ENCODE results near the gene CFAP69. TPM values are rescaled to one million over a fixed set of nuclear protein-coding genes. Genes with fewer than 3 reads are reported as not detected.
A peak's percentile ranks its signal among the peaks of the same experiment; 100 is the strongest.
"Not testable (repeated sequence)": the region's sequence is repeated elsewhere in the genome, so short reads cannot be mapped to it uniquely, and the experiment has no call there.

The CFAP69 gene
- total RNA-seq, 1 experiment from 2014 or later = 2.3 TPM

DNA sequence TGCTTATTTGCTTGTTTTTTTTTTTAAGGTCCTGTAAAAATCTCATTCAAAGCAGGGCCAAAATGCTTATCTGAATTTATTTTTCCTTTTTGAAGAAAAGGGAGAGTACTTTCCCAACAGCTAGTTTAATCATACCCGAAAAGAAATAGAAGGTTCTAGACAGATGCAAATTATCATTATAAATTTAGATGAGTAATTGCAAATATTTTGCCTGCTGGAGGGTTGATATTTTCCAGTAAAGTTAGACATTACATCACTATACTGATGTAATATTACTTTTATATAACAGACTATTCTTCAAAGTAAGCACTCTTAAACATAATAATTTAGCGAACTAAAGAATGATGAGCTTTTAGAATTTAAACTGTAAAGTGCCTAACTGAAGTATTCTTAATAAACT lies 14.1 kb upstream of the CFAP69 start:
- no peak for DNase-seq (ENCODE audit: low read depth)

DNA sequence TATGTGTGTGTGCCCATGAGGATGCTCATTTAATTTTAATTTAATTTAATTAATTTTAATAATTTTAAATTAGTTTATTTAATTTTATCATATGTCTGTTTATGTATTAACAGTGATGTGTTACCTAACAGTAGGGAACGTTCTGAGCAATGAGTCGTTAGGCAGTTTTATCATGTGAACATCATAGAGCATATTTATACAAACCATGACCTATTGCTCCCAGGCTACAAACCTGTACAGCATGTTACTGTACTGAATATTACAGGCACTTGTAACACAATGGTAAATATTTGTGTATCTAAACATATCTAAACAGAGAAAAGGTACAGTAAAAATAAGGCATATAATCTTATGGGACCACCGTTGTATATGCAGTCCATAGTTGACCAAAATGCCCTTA lies 13.7 kb upstream of the CFAP69 start:
- no peak for DNase-seq (ENCODE audit: low read depth)

- DNase-seq (ENCODE audit: low read depth) = no peak
These were observed 12.5 kb upstream of the CFAP69 start for GRCh38 chr7:90232430-90232829.

GRCh38 chr7:90233569-90233968 lies 11.4 kb upstream of the CFAP69 start:
- DNase-seq (ENCODE audit: low read depth) = no peak

DNA sequence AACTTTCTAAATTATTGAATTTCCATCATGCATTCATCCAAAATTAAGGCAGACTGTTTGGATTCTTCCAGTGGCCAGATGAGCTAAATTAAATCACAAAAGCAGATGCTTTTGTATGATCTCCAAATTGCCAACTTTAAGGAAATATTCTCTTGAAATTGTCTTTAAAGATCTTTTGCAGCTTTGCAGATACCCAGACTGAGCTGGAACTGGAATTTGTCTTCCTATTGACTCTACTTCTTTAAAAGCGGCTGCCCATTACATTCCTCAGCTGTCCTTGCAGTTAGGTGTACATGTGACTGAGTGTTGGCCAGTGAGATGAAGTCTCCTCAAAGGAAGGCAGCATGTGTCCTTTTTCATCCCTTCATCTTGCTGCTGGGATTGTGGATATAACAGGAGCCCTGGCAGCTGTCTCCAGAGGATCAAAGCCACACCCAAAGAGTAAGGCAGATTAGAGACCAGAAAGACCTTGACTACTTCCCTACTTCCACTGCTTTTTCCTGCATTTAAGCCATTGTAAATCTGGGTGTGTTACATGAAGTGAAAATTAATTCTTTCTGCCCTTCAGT lies 8.2 kb upstream of the CFAP69 start:
- DNase-seq (ENCODE audit: low read depth) = no peak

DNA sequence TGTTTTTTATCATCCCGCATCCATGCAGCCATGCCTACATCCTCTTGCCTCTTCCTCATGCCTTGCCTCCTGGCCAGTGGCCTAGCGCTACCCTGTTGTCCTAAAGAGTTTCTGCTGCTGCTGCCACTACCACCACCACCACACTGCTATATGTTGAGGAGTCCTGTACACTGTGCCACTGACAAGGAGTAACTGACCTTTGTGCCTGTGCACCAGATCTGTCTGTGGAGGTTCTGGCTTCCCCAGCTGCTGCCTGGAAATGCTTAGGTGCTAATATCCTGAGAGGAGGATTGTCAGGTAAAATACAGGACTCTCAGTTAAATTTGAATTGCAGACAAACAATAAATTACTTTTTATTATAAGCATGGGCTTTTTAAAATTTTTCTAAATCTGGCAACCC lies 7.0 kb upstream of the CFAP69 start:
- DNase-seq (ENCODE audit: low read depth) = no peak

- no peak for DNase-seq (ENCODE audit: low read depth)
These were observed 6.4 kb upstream of the CFAP69 start for GRCh38 chr7:90238583-90238982.

GRCh38 chr7:90239050-90239449 lies 5.9 kb upstream of the CFAP69 start:
- DNase-seq (ENCODE audit: low read depth) = no peak

DNA sequence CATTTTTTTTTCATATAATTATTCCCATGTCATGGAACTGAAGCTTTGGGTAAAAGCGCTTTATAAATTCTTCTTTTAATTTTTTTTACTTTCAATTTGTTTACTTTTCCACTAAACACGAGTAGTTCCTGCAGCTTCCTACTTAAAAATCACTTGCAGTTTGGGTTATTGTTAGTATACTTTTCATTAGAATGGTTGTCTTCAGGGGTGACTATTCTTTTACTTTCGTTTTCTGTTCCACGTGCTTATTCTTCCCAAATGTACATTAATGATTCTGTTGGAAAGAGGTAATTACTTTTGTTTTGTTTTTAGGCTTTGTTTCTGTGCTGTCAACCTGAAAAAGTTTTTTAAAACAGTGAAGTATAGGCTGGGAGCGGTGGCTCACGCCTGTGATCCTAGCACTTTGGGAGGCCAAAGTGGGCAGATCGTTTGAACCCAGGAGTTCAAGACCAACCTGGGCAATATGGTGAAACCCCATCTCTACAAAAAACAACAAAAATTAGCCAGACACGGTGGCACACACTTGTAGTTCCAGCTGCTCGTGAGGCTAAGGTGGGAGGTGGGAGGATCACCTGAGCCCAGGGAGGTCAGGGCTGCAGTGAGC lies 5.2 kb upstream of the CFAP69 start:
- DNase-seq (ENCODE audit: low read depth) = no peak

DNA sequence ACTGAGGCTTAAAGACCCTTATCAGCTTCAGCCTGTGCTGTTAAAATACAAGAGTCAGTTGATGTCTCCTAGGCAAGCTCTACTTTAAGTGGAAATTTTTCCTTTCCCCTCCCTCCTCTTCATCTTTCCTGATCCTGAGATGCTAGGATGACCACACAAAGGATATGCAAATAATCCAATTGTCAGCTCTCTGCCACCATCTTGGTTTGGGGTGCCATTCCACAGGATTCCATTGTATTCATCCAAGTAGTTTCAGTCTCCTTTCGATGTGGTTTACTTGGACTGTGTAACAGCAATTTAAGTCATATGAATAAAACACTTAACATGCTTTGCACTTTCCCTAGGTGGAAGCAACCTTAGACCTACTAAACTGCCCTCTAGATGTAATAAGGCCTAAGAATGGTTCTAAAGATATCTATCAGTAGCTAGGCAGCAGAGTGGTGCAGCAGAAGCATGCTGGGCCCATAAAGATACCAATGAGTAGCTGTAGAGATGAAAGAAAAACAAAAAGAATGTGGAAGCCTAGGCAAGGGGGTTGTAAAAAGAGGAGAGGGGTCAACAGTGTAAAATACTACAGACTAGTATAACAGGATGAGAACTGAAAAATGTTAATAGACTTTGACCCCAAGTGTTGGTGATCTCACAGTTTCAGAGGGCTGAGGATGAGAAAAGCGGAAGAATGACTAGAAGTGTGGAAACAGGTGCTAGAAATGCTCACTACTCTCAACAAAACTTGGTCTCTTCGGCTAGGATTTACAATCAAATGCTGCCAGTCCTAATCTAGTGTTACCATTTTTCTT lies 2.4 kb upstream of the CFAP69 start:
- DNase-seq (ENCODE audit: low read depth) = no peak

DNA sequence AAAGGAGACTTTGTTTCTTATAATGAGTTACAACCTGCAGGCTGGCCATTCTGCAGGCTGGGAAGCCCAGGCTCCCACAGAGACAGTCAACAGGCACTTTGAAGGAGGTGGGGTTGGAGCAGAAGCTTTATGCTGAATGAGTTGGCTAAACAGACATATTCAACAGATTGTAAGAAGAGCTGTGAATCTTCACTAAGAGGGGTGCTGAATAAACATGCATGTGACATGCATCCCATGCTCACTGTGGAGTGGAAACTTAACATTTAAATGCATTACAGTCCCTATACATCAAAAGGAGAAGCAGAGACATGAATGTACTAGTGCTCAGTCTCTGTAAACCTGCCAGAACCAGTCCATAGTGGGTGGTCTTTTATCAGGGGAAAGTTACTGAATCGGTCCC lies 1.4 kb upstream of the CFAP69 start:
- no peak for DNase-seq (ENCODE audit: low read depth)

DNA sequence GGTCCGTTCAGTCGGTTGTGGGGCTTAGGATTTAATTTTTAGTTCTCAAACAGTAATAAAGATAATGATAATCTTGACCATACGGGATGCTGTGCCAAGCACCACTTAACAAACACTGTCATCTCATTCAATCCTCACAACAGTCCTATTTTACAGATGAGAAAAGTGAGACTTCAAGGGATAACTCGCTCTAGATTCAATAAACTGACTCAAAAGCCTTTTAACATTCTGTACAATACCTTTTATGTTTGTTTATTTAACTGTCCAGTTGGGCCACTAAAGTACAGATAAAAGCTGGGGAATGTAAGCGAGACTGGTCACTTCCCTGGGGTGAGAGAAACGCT lies 437 bp upstream of the CFAP69 start:
- DNase-seq (ENCODE audit: low read depth) = no peak

GRCh38 chr7:90246171-90246570 lies 1.2 kb downstream of the CFAP69 start:
- DNase-seq (ENCODE audit: low read depth) = no peak

DNA sequence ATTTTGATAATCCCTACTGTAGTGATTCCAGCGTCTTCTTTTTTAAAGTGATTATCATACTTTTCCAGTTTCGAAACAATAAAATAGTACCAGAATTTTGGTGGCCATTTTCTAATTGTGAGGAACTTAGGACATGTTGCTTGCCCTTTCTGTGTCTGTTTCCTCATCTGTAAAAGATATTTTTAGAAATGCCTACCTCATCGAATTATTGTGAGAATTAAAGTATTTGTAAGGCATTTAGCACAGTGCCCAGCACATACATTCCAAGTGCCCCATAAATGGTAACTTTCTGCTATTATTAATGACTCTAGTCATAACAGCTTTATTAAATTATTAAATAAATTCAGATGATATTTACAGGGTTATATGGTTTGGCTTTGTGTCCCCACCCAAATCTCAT lies 3.7 kb downstream of the CFAP69 start:
- DNase-seq (ENCODE audit: low read depth) = no peak

- peak; percentile 57 for DNase-seq (ENCODE audit: low read depth)
These were observed 5.8 kb downstream of the CFAP69 start for GRCh38 chr7:90250601-90251303.

DNA sequence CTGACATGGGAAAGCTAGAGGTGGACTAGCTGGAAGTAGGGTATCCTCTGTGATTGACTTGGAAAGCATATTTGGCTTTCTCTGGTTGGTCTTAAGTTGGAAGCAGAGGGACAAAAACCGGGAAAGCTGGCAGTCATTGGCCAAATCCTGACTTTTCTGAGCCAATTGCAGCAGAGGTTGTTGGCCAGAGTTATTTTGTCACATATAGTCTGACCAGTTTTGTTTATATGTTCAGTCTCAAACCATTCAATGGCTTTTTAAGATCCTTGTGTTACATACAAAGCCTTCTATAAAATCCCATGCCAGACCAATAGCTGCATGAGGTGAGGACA lies 6.3 kb downstream of the CFAP69 start:
- peak; percentile 13 for DNase-seq (ENCODE audit: low read depth)

DNA sequence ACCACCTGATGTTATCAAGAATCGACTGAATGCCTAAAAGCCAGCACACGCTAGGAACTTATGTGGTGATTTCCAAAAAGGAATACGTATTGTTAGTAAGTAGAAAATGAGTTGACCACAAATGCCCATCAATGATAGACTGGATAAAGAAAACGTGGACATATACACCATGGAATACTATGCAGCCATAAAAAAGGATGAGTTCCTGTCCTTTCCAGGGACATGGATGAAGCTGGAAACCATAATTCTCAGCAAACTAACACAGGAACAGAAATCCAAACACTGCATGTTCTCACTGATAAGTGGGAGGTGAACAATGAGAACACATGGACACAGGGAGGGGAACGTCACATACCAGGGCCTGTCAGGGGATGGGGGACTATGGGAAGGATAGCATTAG lies 11.0 kb downstream of the CFAP69 start:
- not testable (repeated sequence) for DNase-seq (ENCODE audit: low read depth)

- DNase-seq (ENCODE audit: low read depth) = no peak
These were observed 11.8 kb downstream of the CFAP69 start for GRCh38 chr7:90256778-90257177.

- no peak for DNase-seq (ENCODE audit: low read depth)
These were observed 16.5 kb downstream of the CFAP69 start for GRCh38 chr7:90261441-90261840.

- peak; percentile 46 for DNase-seq (ENCODE audit: low read depth)
These were observed 17.5 kb downstream of the CFAP69 start for GRCh38 chr7:90262438-90262837.

DNA sequence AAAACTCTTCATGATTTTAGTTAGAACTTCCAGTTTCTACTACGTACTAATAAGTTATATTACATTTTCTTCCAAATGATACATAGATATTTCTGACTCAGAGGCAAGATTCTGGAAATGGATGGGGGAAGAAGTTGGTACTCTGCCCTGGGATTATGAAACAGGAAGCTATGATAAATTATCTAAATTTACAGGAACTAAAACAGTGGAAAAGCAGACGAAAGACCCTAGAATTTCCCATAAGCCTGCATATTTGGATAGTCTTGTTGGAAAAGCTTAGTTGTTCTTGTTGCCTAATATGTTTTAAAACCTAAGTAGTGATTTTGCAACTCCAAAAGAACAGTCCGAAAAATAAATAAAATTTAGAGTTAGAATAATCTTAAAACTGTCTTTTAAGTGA lies 21.8 kb downstream of the CFAP69 start:
- DNase-seq (ENCODE audit: low read depth) = no peak

DNA sequence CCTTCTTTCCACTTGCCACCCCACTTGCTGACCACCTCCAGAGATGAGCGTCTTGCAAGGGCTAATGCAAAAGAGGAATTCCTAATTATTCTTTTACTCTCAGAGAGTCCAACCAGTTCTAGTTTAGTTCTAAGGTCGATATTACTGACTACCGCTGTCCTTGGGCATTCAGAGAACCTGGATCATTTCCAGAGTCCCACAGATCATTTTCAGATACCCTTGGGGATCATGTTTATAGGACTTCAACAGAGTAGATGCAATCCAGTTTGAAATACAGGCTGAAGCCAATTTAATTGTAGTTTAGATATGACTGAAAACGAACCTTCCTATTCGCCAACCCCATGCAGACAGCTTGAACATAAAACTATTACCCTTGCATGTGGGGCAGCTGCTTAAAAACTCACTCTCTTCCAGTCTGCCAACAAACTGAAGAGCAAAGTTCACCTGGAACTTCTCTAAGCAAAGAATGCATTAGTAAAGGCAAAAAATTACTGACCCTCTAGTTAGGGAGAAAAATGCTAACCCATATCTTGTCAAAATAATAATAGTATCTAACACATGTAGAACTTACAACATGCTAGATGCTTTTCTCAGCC lies 22.4 kb downstream of the CFAP69 start:
- no peak for DNase-seq (ENCODE audit: low read depth)

Measured in HT1080 (cell line).